ENCODE data around the gene VPS11.

DNA sequence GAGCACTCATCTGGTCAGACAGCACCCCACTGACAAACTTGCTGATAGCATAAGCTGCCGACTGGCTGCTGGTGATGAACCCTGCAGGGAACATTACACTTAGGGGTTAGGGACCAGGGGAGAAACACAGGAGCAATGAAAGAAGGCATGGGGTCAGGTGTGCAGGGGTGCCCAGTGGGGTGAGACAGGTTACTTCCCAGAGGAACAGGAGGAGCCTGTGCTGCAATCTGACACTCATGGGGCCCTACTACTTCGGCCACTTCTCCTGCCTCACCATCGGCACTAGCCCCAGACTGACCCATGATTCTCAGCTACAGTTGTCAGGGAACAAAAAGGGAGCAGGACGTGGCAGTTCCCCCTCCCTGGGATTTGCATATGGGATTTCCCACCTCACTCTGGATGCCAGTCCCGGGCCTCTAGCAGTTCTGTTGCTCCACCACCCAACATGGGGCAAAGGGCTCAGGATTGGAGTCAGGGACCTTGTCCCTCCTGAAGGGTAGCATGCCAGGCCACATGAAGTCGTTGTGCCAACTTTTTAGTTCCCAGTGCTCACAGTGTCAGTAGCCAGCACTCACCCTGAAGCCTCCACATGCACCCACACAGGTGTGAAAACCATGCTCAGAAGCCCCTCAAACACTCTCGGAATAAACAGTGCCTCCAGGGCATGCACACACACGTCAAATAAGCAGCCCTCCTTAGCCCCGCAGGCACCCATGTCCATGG is 39.1 kb upstream of the VPS11 start:
- TF ChIP-seq USF2 (CRISPR knock-in tag; IDR thresholded peaks at IDR 0.05) (no peak), TCF7 (CRISPR knock-in tag; IDR thresholded peaks at IDR 0.05; ENCODE audit: low read depth) (no peak), CTCF (IDR thresholded peaks at IDR 0.05) (no peak), ZBTB21 (CRISPR knock-in tag; IDR thresholded peaks at IDR 0.05; ENCODE audit: borderline replicate concordance) (no peak), ATF1 (CRISPR knock-in tag; IDR thresholded peaks at IDR 0.05) (no peak)
- TF ChIP-seq, protein P1, sequence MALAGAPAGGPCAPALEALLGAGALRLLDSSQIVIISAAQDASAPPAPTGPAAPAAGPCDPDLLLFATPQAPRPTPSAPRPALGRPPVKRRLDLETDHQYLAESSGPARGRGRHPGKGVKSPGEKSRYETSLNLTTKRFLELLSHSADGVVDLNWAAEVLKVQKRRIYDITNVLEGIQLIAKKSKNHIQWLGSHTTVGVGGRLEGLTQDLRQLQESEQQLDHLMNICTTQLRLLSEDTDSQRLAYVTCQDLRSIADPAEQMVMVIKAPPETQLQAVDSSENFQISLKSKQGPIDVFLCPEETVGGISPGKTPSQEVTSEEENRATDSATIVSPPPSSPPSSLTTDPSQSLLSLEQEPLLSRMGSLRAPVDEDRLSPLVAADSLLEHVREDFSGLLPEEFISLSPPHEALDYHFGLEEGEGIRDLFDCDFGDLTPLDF (CRISPR knock-in tag; IDR thresholded peaks at IDR 0.05) = no peak

All from WTC11 (cell line).